MG63 (cell line): ENCODE results near the gene MYO10. TPM values are rescaled to one million over a fixed set of nuclear protein-coding genes. Genes with fewer than 3 reads are reported as not detected.
"Not testable (repeated sequence)": the region's sequence is repeated elsewhere in the genome, so short reads cannot be mapped to it uniquely, and the experiment has no call there.

ENCODE experiments used
- DNase-seq: peaks from one replicate; pipeline ENCODE4 v3.0.0-alpha.2; 2020
- H3K27me3 ChIP-seq: fragments of 250-450 bp; sonication (Bioruptor Pico); 2 replicates; pipeline ENCODE4 v1.5.1; 2020; ENCODE audit warnings: mild to moderate bottlenecking, moderate library complexity
- H3K36me3 ChIP-seq: fragments of 250-450 bp; sonication (Bioruptor Pico); 2 replicates; pipeline ENCODE4 v1.5.1; 2020; ENCODE audit warnings: mild to moderate bottlenecking, moderate library complexity
- H3K4me3 ChIP-seq: fragments of 250-450 bp; sonication (Bioruptor Pico); 2 replicates; pipeline ENCODE4 v1.5.1; 2020; ENCODE audit warnings: mild to moderate bottlenecking, moderate library complexity
- H3K9me3 ChIP-seq: fragments of 250-450 bp; sonication (Bioruptor Pico); 2 replicates; pipeline ENCODE4 v1.5.1; 2020; ENCODE audit warnings: mild to moderate bottlenecking, moderate library complexity
- total RNA-seq: library from RNA; depleted of rRNA; stranded (reverse); fragments of >200 nt; shearing (Covaris generic); gene quantifications from 2 replicates; pipeline ENCODE4 v1.2.3, GENCODE V29; 2014; ENCODE audit warnings: low replicate concordance; rRNA removed

The MYO10 gene
- total RNA-seq = 55.0 and 62.0 TPM in 2 replicates

DNA sequence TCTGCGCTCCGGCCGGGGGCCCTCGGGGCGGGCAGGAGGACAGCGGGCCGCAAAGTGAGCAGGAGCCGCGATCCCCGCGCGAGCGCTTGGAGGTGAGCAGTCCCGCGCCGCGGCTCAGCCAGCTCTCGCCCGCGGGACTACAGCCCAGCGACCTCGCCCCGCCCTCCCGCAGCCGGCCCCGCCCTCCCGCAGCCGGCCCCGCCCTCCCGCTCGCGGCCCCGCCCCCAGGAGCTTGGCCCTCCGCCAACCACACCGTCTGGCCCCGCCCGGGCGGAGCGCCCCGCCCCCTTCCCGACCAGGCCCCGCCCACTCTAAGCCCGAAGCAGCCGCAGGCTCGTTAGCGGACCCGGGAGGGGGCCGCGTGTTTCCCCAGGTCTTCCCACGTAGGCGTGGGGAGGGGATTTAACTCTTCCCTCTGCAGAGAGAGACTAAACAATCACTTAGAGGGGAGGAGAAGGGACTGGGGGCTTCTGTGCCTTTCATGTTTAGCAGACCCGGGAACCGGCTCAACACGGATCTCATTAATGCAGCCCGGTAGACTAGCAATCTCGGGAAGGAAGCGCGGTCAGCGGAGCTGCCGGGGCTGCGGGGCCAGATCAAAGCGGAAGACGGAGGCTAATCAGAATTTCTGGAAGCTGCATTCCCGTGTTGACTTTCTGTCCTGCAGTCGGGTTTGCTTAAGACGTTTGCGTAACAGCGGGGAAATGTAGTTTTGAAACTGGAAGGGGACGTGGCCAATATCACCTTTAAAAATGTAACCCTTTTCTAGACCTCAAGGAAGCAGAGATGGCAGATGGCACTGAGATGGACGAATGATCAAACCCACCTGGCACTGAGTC lies at the start of gene MYO10:
MYO10 (minus strand) TSS at position 139 of the 839 bp plus-strand sequence. CDS start 480 bp downstream, outside the sequence.
- peaks cover 30% of the 10 kb centered on the region for H3K36me3 ChIP-seq
- DNase-seq = peak; percentile 84
- H3K27me3 ChIP-seq = peaks cover 4% of the 10 kb centered on the region; the same call in 1 of the 2 replicates
- H3K4me3 ChIP-seq = peak within 1 kb of the TSS; percentile 100
- no peaks in the 10 kb centered on the region for H3K9me3 ChIP-seq

DNA sequence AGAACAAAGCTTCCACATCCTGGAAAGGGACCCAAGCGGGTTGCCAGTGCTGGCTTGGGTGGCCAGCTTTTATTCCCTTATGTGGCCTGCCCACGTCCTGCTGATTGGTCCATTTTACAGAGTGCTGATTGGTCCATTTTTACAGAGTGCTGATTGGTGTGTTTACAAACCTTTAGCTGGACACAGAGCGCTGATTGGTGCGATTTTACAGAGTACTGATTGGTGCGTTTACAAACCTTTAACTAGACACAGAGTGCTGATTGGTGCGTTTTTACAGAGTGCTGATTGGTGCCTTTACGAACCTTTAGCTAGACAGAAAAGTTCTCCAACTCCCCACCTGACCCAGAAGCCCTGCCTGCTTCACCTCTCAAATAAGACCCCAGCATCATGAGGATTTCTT lies 49.2 kb upstream of the MYO10 start:
- H3K9me3 ChIP-seq, H3K36me3 ChIP-seq, DNase-seq, H3K4me3 ChIP-seq, H3K27me3 ChIP-seq: not testable (repeated sequence)

DNA sequence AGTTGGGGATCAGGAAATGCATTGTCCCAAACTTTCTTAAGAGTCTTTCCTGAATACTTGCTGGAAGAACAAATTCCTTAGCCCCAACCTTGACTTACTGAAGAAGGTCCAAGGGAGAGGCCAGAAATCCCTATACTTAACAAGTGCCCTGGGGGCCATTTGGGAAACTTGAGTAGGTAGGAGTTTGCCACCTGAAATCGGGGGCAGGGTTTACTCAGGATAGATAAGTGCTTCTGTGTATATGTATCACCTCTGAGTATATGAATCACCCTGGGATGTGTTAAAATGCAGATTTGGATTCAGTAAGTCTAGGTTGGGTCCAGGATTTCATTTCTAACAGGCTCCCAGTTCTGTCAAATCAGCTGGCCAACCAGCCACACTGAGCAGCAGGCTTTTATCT lies 47.9 kb upstream of the MYO10 start:
- no peak overlapping the region for H3K4me3 ChIP-seq
- H3K9me3 ChIP-seq = no peaks in the 10 kb centered on the region; the same call in 1 of the 2 replicates
- DNase-seq = no peak
- no peaks in the 10 kb centered on the region for H3K36me3 ChIP-seq
- no peaks in the 10 kb centered on the region for H3K27me3 ChIP-seq

DNA sequence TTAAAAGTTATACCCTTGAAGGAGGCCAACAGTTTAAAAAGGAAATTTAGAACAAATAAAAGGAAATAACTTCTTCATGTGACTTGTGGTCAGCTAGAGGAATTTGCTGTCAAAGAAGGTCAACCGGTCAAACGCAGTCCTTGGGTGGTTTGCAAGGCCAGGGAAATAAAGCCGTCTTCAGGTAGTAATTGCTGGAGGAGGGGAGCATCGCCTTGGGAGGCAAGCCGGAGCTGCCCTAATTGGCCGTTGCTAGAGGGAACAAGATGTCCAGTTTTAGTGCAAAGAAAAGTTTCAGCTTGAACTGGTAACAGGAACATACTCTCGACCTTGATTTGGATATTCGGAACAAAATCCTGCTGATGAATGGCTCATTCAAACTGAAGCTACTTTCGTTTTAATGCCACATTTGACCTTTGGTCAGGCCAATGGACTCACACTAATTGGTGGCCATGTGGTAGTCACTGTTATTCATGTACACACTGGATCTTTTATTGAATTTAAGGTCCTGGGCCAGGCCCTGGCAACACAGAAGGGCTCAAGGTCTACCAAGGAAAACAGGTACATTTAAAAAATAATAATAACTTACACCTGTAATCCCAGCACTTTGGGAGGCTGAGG lies 47.0 kb upstream of the MYO10 start:
- Histone ChIP-seq H3K27me3 (no peaks in the 10 kb centered on the region), H3K4me3 (no peak overlapping the region), H3K9me3 (no peaks in the 10 kb centered on the region; the same call in 1 of the 2 replicates), H3K36me3 (no peaks in the 10 kb centered on the region)
- DNase-seq = no peak

DNA sequence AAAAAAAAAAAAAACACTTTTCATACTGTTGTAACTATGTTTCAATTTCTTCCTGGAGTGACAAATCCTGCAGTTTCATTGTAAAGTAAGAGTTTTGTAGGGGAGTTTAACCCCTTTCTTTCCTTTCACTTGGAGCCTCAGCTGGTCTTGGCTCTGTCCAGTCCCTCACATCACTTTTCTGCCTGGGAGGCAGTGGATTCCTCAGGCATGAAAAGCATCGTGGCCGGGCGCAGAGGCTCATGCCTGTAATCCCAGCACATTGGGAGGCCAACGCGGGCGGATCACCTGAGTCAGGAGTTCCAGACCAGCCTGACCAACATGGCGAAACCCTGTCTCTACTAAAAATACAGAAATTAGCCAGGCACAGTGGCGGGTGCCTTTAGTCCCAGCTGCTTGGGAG lies 45.6 kb upstream of the MYO10 start:
- no peak for DNase-seq
- H3K27me3 ChIP-seq = no peaks in the 10 kb centered on the region
- no peak overlapping the region for H3K4me3 ChIP-seq
- H3K36me3 ChIP-seq = no peaks in the 10 kb centered on the region
- no peaks in the 10 kb centered on the region; the same call in 1 of the 2 replicates for H3K9me3 ChIP-seq

DNA sequence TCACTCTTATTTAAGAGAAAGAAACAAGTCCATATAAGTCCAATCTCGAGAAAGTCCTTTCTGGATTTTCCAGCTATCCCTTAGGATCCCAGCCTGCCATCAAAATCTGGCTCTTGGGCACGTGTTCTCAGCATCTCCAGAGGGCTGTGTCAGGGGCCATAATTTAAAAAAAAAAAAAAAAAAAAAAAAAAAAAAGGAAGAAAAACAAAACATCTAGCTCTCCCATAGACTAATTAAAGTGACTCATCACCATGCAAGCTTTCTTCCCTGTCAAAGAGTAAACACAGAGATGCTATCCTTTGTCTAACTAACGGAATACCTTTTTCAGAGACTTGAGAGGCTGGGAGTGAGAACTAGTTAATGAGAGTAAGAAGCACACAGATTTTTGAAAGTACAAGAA lies 44.9 kb upstream of the MYO10 start:
- no peaks in the 10 kb centered on the region for H3K27me3 ChIP-seq
- DNase-seq = no peak
- no peaks in the 10 kb centered on the region for H3K36me3 ChIP-seq
- no peak overlapping the region for H3K4me3 ChIP-seq
- H3K9me3 ChIP-seq = no peaks in the 10 kb centered on the region; the same call in none of the 2 replicates

DNA sequence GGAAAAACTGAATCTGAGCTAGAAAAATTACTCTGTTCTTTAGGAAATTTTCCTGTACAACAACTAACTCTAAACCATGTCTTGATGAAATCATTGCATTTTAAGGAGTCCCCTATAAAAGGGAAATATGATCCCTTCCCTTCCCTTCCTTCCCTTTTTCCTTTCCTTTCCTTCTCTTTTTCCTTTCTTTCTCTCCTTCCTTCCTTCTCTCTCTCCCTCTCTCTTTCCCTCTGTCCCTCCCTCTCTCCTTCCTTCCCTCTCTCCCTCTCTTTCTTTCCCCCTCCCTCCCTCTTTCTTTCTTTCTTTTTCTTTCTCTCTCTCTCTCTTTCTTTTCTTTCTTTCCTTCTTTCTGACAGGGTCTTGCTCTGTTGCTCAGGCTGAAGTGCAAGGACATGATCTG lies 42.2 kb upstream of the MYO10 start:
- H3K36me3 ChIP-seq = no peaks in the 10 kb centered on the region

DNA sequence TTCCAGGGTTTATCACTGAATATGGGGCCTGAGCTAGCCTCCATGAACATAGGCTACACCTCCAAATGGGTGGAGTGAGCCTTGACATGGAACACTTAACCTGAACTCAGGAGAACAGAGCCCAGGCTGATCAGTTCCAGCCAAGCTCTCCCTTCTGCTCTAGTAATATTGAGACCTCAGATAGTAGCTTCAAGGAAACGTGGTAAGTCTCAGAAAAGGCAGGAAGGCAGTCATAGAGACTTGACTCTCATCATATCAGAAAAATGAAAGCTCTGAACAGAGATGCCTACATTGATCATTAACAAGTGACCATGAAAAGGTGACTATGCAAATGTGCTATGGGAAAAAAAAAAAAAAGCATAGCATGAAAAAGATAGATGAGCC lies 40.5 kb upstream of the MYO10 start:
- Histone ChIP-seq H3K4me3 (no peak overlapping the region), H3K36me3 (no peaks in the 10 kb centered on the region), H3K27me3 (no peaks in the 10 kb centered on the region), H3K9me3 (no peaks in the 10 kb centered on the region; the same call in 1 of the 2 replicates)
- DNase-seq = no peak

More for the DNA sequence above, 42.2 kb upstream of the MYO10 start:
- H3K4me3 ChIP-seq = no peak overlapping the region
- no peak for DNase-seq
- no peaks in the 10 kb centered on the region for H3K27me3 ChIP-seq
- H3K9me3 ChIP-seq = no peaks in the 10 kb centered on the region; the same call in 1 of the 2 replicates

DNA sequence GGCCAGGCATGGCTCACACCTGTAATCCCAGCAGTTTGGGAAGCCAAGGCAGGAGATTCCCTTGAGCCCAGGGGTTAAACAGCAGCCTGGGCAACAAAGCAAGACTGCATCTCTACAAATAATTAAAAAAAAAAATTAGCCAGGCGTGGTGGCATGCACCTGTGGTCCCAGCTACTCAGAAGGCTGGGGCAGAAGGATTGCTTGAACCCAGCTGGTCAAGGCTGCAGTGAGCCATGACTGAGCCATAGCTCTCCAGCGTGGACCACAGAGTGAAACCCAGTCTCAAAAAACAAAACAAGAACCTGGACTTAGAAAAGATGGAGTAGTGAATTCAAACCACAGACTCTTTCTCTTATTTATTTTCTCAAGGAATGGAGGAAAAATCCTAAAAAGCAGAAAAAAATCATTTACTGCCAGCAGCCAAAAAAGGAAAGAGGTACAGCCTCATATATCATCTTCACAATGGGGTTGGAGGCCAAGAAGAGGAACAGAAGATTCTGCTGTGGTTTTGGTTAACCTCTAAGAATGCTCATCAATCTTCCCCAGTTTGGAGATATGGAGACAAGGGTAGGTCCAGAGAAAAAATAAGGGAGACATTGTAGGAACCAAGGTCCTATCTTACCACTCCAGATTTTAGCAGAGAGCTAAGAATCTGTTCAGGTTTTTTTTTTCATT lies 40.0 kb upstream of the MYO10 start:
- H3K4me3 ChIP-seq = no peak overlapping the region
- H3K27me3 ChIP-seq = no peaks in the 10 kb centered on the region
- H3K36me3 ChIP-seq = no peaks in the 10 kb centered on the region
- no peak for DNase-seq
- no peaks in the 10 kb centered on the region; the same call in 1 of the 2 replicates for H3K9me3 ChIP-seq

DNA sequence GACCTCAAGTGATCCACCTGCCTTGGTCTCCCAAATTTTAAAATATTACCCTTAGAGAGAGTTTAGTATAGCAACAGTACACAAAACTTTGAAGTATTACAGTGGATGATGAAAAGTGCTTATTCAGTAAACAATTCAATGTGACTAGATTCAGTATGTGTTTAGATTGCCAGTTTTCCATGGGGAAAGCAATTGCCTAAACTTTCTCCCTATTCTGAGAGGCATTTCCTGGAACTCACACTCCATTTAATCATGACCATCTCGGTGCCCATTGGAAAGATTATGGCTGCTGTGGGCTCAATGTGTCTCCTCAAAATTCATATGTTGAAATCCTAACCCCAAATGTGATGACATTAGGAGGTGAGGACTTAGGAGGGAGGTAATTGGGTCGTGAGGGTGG lies 38.9 kb upstream of the MYO10 start:
- Histone ChIP-seq H3K27me3 (no peaks in the 10 kb centered on the region), H3K36me3 (no peaks in the 10 kb centered on the region), H3K9me3 (no peaks in the 10 kb centered on the region; the same call in 1 of the 2 replicates), H3K4me3 (no peak overlapping the region)
- no peak for DNase-seq

DNA sequence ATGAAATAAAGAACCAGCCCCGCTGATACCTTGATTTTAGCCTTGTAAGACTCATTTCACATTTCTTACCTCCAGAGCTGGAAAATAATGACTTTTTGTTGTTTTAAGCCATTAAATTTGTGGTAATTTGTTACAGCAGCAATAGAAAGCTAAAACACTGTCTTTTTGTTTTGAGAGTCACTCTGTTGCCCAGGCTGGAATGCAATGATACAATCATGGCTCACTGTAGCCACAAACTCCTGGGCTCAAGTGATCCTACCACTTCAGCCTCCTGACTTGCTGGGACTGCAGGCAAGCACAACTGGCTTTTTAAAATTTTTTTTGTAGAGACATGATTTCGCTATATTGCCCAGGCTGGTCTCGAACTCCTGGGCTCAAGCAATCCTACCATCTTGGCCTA lies 34.7 kb upstream of the MYO10 start:
- H3K27me3 ChIP-seq = no peaks in the 10 kb centered on the region
- no peaks in the 10 kb centered on the region for H3K9me3 ChIP-seq
- no peak overlapping the region for H3K4me3 ChIP-seq
- DNase-seq = no peak
- H3K36me3 ChIP-seq = no peaks in the 10 kb centered on the region

DNA sequence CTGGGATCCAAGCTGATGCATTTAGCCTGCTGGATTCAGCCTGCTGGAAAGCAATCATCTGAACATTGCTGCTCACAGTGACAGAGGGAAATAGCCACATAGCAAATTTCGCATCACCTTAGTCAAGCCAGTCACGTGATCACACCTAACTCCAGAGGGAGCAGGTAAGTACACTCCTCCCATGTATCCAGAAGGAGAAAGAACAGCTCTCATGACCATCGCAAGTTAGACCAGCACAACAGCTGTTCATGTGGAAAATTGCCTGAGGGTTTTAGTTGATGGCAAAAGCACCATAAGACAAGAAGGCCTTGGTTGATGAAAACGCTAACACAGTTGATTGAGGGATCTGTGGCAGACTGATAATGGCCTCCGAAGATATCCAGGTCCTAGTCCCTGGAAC lies 34.2 kb upstream of the MYO10 start:
- Histone ChIP-seq H3K4me3 (no peak overlapping the region), H3K27me3 (no peaks in the 10 kb centered on the region), H3K36me3 (no peaks in the 10 kb centered on the region), H3K9me3 (no peaks in the 10 kb centered on the region)
- DNase-seq = no peak

DNA sequence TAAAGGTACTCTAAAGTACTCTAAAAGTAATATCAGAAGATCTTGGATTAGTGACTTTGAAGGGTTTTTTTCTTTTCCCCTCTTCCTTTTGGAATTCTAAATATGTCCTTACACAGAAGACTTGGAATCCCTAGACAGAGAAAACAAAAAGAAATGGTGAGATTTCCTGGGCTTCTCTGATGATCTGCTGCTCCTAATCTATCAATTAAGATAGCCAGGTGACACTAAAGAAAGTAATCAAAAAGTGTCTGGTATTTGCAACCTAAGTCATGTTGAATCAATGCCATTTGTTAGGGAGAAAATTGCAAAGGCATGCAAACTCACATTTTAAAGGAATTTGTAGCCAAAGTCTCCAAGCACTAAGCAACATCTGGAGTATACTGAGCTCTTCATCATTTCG lies 29.5 kb upstream of the MYO10 start:
- no peaks in the 10 kb centered on the region for H3K36me3 ChIP-seq
- H3K27me3 ChIP-seq = no peaks in the 10 kb centered on the region
- no peaks in the 10 kb centered on the region for H3K9me3 ChIP-seq
- no peak for DNase-seq
- no peak overlapping the region for H3K4me3 ChIP-seq

DNA sequence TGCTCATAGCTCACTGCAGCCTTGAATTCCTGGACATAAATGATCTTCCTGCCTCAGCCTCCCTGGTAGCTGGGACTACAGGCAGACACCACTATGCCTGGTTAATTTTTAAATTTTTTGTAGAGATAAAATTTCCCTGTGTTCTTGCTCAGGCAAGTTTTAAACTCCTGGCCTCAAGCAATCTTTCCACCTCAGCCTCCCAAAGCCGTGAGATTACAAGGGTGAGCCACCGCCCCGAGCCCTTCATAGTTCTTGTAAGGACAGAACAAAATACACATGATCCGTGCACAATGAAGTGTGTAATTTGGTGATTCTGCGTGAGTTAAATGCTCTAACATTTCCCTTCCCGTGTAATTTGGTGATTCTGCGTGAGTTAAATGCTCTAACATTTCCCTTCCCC lies 27.7 kb upstream of the MYO10 start:
- H3K9me3 ChIP-seq = no peaks in the 10 kb centered on the region
- no peak overlapping the region for H3K4me3 ChIP-seq
- DNase-seq = no peak
- no peaks in the 10 kb centered on the region for H3K36me3 ChIP-seq
- no peaks in the 10 kb centered on the region for H3K27me3 ChIP-seq

DNA sequence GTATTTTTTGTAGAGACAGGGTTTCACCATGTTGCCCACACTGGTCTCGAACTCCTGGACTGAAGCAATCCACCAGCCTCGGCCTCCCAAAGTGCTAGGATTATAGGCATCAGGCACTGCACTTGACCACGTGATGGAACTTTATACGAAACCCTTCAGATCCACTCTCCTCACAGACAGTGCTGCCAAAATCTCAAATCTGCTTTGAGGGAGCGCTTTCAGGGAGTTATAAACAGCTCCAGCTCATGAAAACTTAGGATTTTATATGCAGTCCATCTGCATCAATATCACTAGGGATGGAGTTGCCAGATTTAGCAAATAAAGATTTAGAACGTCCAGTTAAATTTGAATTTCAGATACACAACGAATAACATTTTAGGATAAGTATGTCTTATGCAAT lies 25.0 kb upstream of the MYO10 start:
- no peaks in the 10 kb centered on the region for H3K36me3 ChIP-seq
- peaks cover 6% of the 10 kb centered on the region for H3K9me3 ChIP-seq
- no peaks in the 10 kb centered on the region for H3K27me3 ChIP-seq
- DNase-seq = no peak
- H3K4me3 ChIP-seq = no peak overlapping the region

DNA sequence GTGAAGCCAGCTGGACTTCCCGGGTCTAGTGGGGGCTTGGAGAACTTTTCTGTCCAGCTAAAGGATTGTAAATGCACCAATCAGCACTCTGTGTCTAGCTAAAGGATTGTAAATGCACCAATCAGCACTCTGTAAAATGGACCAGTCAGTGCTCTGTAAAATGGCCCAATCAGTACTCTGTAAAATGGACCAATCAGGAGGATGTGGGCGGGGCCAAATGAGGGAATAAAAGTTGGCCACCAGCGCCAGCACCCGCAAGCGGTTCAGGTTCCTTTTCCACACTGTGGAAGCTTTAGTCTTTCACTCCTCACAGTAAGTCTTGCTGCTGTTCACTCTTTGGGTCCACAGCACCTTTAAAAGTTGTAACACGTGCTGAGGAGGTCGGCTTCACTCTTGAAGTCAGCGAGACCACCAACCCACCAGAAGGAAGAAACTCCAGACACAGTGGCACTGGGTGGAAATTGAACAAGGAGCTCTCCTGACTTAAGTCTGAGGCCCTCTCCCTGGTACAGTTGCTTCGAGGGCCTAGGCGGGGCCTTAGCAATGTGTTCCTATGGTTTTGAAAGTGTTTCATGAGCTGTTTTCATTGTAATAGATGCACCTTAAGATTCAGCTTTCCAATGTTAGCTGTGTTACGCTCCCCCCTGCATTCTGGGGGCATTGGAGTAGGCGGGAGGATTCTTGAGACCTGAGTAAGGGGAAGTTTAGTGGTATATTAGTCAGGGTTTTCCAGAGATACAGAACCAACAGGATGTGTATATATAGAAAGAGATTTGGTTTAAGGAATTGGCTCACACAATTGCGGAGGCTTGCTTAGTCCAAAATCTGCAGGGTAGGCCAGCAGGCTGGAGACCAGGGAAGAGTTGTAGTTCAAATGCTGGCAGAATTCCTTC lies 21.5 kb upstream of the MYO10 start:
- H3K36me3 ChIP-seq = no peaks in the 10 kb centered on the region
- H3K9me3 ChIP-seq = peaks cover 6% of the 10 kb centered on the region
- no peak overlapping the region for H3K4me3 ChIP-seq
- H3K27me3 ChIP-seq = no peaks in the 10 kb centered on the region
- peak; percentile 93 for DNase-seq
